Measurements from ENCODE around the gene IDH2. TPM values are rescaled to one million over a fixed set of nuclear protein-coding genes. Genes with fewer than 3 reads are reported as not detected.

Gene IDH2
- total and polyA plus RNA-seq, 2 experiments from 2014 or later, result 67.7 to 104 TPM

DNA sequence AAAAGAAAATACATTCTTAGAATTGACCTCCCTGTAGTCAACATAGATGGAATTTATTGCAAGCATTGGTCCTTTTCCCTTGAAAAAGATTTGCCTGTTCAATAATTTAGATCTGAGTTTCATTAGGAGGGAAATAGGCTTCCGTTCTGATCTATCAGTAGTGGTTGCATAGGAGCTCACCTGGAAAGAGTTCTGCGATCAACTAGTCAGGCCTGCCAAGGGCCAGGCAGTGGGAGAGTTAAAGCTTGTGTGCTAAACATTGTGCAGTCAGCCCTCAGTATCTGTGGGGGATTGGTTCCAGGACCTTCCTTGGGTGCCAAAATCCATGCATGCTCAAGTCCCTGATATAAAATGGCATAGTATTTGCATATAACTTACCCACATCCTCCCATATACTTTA lies 29.6 kb upstream of the IDH2 start:
- in situ Hi-C loops (cut with MboI), result no loop called here
- WGBS, 2 experiments (ENCODE audit: low coverage in 1 of 2, low lambda C conversion rate in 2 of 2, missing lambda C conversion rate in 2 of 2), result 84 to 93% methylated on average over 2 of the region's 2 CpGs
- Histone ChIP-seq H3K9ac (no peak overlapping the region), H3K9me3 (ENCODE audit: low read depth) (no peaks in the 10 kb centered on the region), H4K20me1 (ENCODE audit: insufficient read depth) (no peaks in the 10 kb centered on the region), H3K4me2 (ENCODE audit: unreplicated experiment) (no peak overlapping the region), H3F3A (ENCODE audit: insufficient read depth) (no peaks in the 10 kb centered on the region), H3K27ac (no peak overlapping the region), H3K36me3 (ENCODE audit: low read depth) (no peaks in the 10 kb centered on the region), H3K4me1 (ENCODE audit: insufficient read depth) (no peaks in the 10 kb centered on the region), H2AFZ (no peak overlapping the region), H3K27me3 (replicated peaks; ENCODE audit: insufficient read depth) (peaks cover 7% of the 10 kb centered on the region; the same call in 1 of the 2 replicates), H3K9me2 (ENCODE audit: insufficient read depth) (no peaks in the 10 kb centered on the region), H3K4me3 (no peak overlapping the region), H3K79me2 (ENCODE audit: insufficient read depth) (no peaks in the 10 kb centered on the region)
- DNase-seq, result no peak
- TF ChIP-seq EZH2phosphoT487 (IDR thresholded peaks at IDR 0.05; ENCODE audit: insufficient read depth, low read depth) (no peak), EZH2 (IDR thresholded peaks at IDR 0.05; ENCODE audit: insufficient read depth, poor library complexity, severe bottlenecking) (no peak)

GRCh38 chr15:90130291-90130690 lies 28.0 kb upstream of the IDH2 start:
- no peaks in the 10 kb centered on the region for H3K9me2 ChIP-seq (ENCODE audit: insufficient read depth)
- H2AFZ ChIP-seq, result no peak overlapping the region
- peaks cover 10% of the 10 kb centered on the region; the same call in 1 of the 2 replicates for H3K27me3 ChIP-seq (replicated peaks; ENCODE audit: insufficient read depth)
- no peaks in the 10 kb centered on the region for H3F3A ChIP-seq (ENCODE audit: insufficient read depth)
- H4K20me1 ChIP-seq (ENCODE audit: insufficient read depth), result no peaks in the 10 kb centered on the region
- DNase-seq, result no peak
- TF ChIP-seq EZH2 (IDR thresholded peaks at IDR 0.05; ENCODE audit: insufficient read depth, poor library complexity, severe bottlenecking) (no peak), EZH2phosphoT487 (IDR thresholded peaks at IDR 0.05; ENCODE audit: insufficient read depth, low read depth) (no peak)
- H3K9me3 ChIP-seq (ENCODE audit: low read depth), result no peaks in the 10 kb centered on the region
- no peak overlapping the region for H3K4me3 ChIP-seq
- H3K4me2 ChIP-seq (ENCODE audit: unreplicated experiment), result no peak overlapping the region
- no peak overlapping the region for H3K27ac ChIP-seq
- no peaks in the 10 kb centered on the region for H3K4me1 ChIP-seq (ENCODE audit: insufficient read depth)
- H3K79me2 ChIP-seq (ENCODE audit: insufficient read depth), result no peaks in the 10 kb centered on the region
- in situ Hi-C loops (cut with MboI), result no loop called here
- no peaks in the 10 kb centered on the region for H3K36me3 ChIP-seq (ENCODE audit: low read depth)
- 75% methylated on average over 8 of the region's 8 CpGs for WGBS, 2 experiments (ENCODE audit: low coverage in 1 of 2, low lambda C conversion rate in 2 of 2, missing lambda C conversion rate in 2 of 2)
- no peak overlapping the region for H3K9ac ChIP-seq

- no peak overlapping the region for H3K9ac ChIP-seq
- H2AFZ ChIP-seq, result no peak overlapping the region
- no peaks in the 10 kb centered on the region for H4K20me1 ChIP-seq (ENCODE audit: insufficient read depth)
- no peak overlapping the region for H3K27ac ChIP-seq
- H3K79me2 ChIP-seq (ENCODE audit: insufficient read depth), result no peaks in the 10 kb centered on the region
- no peak overlapping the region for H3K4me3 ChIP-seq
- H3K27me3 ChIP-seq (replicated peaks; ENCODE audit: insufficient read depth), result 0 out of 2 replicates have a peak, but pooled peaks cover 5% of the 10 kb centered on the region
- TF ChIP-seq EZH2phosphoT487 (IDR thresholded peaks at IDR 0.05; ENCODE audit: insufficient read depth, low read depth) (no peak), EZH2 (IDR thresholded peaks at IDR 0.05; ENCODE audit: insufficient read depth, poor library complexity, severe bottlenecking) (no peak)
- H3F3A ChIP-seq (ENCODE audit: insufficient read depth), result no peaks in the 10 kb centered on the region
- DNase-seq, result peak; percentile 5
- in situ Hi-C loops (cut with MboI), result no loop called here
- H3K9me3 ChIP-seq (ENCODE audit: low read depth), result no peaks in the 10 kb centered on the region
- WGBS, 2 experiments (ENCODE audit: low coverage in 1 of 2, low lambda C conversion rate in 2 of 2, missing lambda C conversion rate in 2 of 2), result 11 to 20% methylated on average over 10 of the region's 10 CpGs
- H3K4me2 ChIP-seq (ENCODE audit: unreplicated experiment), result no peak overlapping the region
- no peaks in the 10 kb centered on the region for H3K9me2 ChIP-seq (ENCODE audit: insufficient read depth)
- no peaks in the 10 kb centered on the region for H3K36me3 ChIP-seq (ENCODE audit: low read depth)
- H3K4me1 ChIP-seq (ENCODE audit: insufficient read depth), result no peaks in the 10 kb centered on the region
These were observed 24.5 kb upstream of the IDH2 start for GRCh38 chr15:90126596-90127435.

DNA sequence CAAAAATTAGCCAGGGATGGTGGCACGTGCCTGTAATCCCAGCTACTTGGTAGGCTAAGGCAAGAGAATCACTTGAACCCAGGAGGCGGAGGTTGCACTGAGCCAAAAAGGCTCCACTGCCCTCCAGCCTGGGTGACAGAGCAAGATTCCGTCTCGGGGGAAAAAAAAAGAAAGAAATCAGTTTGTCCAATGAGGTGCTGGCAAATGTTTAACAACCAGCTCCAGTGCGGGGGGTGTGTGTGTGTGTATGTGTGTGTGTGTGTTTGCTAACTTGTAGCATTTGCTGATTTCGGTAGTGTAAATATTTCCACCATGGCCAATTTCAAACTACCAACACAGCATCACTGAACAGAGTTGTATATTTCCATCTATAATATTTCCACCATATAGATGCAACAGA lies 23.8 kb upstream of the IDH2 start:
- Histone ChIP-seq H2AFZ (no peak overlapping the region), H3K4me2 (ENCODE audit: unreplicated experiment) (no peak overlapping the region), H3F3A (ENCODE audit: insufficient read depth) (no peaks in the 10 kb centered on the region), H3K4me3 (no peak overlapping the region), H3K79me2 (ENCODE audit: insufficient read depth) (no peaks in the 10 kb centered on the region), H3K9ac (no peak overlapping the region), H3K9me2 (ENCODE audit: insufficient read depth) (no peaks in the 10 kb centered on the region), H3K36me3 (ENCODE audit: low read depth) (no peaks in the 10 kb centered on the region), H3K27ac (no peak overlapping the region), H3K4me1 (ENCODE audit: insufficient read depth) (no peaks in the 10 kb centered on the region), H3K9me3 (ENCODE audit: low read depth) (no peaks in the 10 kb centered on the region), H4K20me1 (ENCODE audit: insufficient read depth) (no peaks in the 10 kb centered on the region), H3K27me3 (replicated peaks; ENCODE audit: insufficient read depth) (0 out of 2 replicates have a peak, but pooled peaks cover 5% of the 10 kb centered on the region)
- TF ChIP-seq EZH2 (IDR thresholded peaks at IDR 0.05; ENCODE audit: insufficient read depth, poor library complexity, severe bottlenecking), result no peak
- TF ChIP-seq EZH2phosphoT487 (IDR thresholded peaks at IDR 0.05; ENCODE audit: insufficient read depth, low read depth), result no peak
- in situ Hi-C loops (cut with MboI), result no loop called here
- DNase-seq, result no peak
- WGBS, 2 experiments (ENCODE audit: low coverage in 1 of 2, low lambda C conversion rate in 2 of 2, missing lambda C conversion rate in 2 of 2), result 66 to 67% methylated on average over 6 of the region's 6 CpGs
